ENCODE results near the gene WDR1.

The WDR1 gene

DNA sequence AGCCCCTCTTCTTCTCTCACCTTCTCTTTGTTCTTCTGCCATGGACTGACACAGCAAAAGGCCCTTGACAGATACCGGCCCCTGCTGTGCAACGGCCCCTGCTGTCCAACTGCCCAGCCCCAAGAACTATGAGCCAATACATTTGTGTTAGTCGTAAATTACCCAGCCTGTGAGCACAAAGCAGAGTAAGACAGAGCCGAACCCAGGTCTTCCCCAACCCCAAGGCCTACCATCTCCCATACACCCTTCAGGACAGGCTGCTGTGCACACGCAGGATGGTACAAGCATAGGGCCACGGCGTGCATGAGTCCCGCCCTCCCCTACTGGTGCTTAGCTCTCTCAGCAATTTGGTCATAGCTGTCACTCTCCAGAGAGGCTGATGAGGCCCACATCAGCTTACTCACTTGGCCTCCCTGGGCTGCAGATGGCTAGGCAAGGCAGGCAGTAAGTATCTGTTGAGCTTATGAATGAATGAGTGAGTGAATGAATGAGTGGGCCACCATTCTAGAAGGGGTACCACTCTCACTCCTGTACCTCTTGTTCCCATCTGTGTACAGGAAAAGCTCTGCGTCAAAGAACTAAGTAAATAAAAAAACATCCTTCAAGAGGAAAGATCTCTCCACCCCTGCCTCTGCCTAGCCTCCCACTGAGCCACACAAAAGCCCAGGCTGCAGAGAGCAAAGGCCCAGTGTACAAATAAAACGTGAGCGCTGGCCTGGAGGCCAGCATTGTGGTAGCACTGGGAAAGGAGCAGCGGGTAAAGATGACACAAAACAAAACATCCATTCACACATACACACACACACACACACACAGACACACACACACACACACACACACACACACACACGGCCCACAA is 13.9 kb downstream of the WDR1 start:
- Histone ChIP-seq H3K4me3 (ENCODE audit: low read depth in 1 of 2, low read length in 2 of 2) (no peak overlapping the region), H3K36me3 (ENCODE audit: insufficient read depth, low read length) (peaks cover 43% of the 10 kb centered on the region), H3K4me1 (ENCODE audit: insufficient read depth, low read length) (peaks cover 97% of the 10 kb centered on the region), H3K9ac (ENCODE audit: low read length) (no peak overlapping the region), H3K27me3 (ENCODE audit: control insufficient read depth in 1 of 2, insufficient read depth in 2 of 2, low read length in 2 of 2) (no peaks in the 10 kb centered on the region), H3K27ac (ENCODE audit: low read depth, low read length) (peak overlapping the region; percentile 71), H3K9me3 (ENCODE audit: low read length) (no peaks in the 10 kb centered on the region)

DNA sequence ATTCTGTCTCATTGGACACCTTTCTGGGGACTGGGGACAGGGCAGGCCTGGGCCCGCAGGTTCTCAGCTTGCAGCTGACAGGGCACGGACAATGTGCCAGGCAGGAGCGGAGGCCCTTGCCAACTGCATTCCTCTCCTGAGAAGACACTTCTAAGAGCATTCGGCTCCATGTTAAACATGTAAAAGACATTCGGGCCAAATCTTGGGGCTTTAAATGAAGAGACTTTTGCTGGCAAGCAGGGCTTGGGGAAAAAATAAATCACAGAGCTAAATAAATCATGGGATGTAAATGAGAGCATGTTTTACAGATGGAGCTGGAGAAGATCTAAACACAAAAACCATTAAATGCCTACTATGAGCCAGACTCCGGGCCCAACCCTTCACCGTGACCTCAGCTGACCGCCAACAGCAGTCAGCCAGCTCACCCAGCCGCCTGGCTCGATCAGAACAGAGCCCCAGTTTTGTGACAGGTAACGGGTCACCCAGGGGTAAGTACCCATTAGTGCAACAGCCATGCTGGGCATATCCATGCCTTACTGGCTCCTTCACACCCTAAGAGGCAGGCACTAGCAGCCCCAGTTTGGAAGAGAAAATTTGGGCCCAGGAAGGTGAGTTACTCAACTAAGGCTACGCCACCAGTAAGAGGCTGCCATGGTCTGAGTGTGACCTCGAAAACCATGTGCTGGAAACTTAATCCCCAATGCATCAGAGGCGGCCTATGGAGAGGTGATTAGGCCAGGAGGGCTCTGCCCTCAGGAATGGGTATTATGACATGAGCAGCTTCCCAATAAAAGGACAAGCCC is 14.7 kb downstream of the WDR1 start:
- no peak overlapping the region for H3K4me3 ChIP-seq (ENCODE audit: low read depth in 1 of 2, low read length in 2 of 2)
- H3K36me3 ChIP-seq (ENCODE audit: insufficient read depth, low read length) = peaks cover 44% of the 10 kb centered on the region
- peak overlapping the region; percentile 71 for H3K27ac ChIP-seq (ENCODE audit: low read depth, low read length)
- H3K9me3 ChIP-seq (ENCODE audit: low read length) = no peaks in the 10 kb centered on the region
- H3K9ac ChIP-seq (ENCODE audit: low read length) = no peak overlapping the region
- H3K4me1 ChIP-seq (ENCODE audit: insufficient read depth, low read length) = peaks cover 97% of the 10 kb centered on the region
- no peaks in the 10 kb centered on the region for H3K27me3 ChIP-seq (ENCODE audit: control insufficient read depth in 1 of 2, insufficient read depth in 2 of 2, low read length in 2 of 2)

DNA sequence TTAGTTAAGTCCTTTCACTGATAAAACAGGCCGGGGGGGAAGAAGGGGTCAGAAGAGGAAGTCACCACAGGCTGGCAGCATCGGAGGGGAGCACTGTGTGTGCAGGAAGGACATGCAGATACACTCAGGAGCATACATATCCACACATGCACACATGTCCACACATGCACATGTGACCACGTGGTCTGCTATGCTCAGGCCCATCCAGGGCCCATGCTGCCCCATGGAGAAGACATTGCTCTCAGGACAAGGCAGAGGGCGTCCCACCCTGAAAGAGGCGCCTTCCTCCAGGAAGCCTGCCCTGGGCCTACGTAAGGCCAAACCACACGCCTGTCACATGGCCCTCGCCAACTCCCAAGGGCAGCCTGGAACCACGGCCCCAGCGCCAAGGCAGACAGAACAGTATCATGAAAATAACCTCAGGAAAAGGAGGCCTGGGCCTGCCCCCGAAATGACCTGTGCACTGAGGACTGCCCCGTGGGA is 15.8 kb downstream of the WDR1 start:
- Histone ChIP-seq H3K4me1 (ENCODE audit: insufficient read depth, low read length) (peaks cover 97% of the 10 kb centered on the region), H3K9me3 (ENCODE audit: low read length) (no peaks in the 10 kb centered on the region), H3K27ac (ENCODE audit: low read depth, low read length) (peak overlapping the region; percentile 70), H3K9ac (ENCODE audit: low read length) (no peak overlapping the region), H3K27me3 (ENCODE audit: control insufficient read depth in 1 of 2, insufficient read depth in 2 of 2, low read length in 2 of 2) (no peaks in the 10 kb centered on the region), H3K4me3 (ENCODE audit: low read depth in 1 of 2, low read length in 2 of 2) (no peak overlapping the region), H3K36me3 (ENCODE audit: insufficient read depth, low read length) (peaks cover 55% of the 10 kb centered on the region)

DNA sequence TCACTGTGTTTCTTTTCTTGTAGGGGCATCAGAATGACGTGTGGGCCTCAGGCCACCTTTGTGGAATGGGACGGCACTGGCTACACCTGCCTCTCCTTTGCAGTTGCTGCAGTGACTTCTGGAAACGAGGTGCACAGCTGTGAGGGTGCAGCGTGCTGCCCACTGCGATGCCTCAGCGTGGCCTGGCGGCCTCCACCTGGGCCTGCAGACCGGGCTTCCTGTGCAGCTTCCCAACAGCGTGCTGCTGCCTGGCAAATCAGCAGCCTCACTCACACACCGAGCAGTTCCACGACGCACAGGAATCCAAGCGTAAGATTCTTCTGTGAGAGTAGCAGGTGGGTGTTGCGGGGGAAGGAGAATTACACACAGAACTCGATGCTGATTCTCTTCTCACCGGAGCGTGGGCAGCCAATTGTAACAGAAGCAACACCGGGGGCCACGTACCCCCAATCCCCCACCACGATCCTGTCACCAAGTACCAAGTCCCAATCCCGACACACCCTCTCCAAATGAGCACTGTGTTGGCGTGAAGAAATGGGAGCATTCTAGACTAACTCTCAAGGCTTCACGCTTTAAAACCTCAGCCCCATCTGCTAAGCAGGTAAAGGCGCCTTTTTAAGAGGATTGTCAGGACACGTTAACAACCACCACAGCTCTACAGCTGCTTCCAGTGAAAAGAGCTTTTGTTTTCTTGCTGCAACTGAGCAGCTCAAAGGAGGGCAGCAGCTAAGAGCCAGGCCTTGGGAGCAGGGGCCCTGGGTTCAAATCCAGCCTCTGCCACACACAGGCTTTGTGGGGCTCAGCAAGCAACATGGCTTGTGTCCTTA is 16.9 kb downstream of the WDR1 start:
- no peak overlapping the region for H3K9ac ChIP-seq (ENCODE audit: low read length)
- no peak overlapping the region for H3K4me3 ChIP-seq (ENCODE audit: low read depth in 1 of 2, low read length in 2 of 2)
- H3K36me3 ChIP-seq (ENCODE audit: insufficient read depth, low read length) = peaks cover 62% of the 10 kb centered on the region
- H3K4me1 ChIP-seq (ENCODE audit: insufficient read depth, low read length) = peaks cover 97% of the 10 kb centered on the region
- H3K27me3 ChIP-seq (ENCODE audit: control insufficient read depth in 1 of 2, insufficient read depth in 2 of 2, low read length in 2 of 2) = no peaks in the 10 kb centered on the region
- H3K9me3 ChIP-seq (ENCODE audit: low read length) = no peaks in the 10 kb centered on the region
- H3K27ac ChIP-seq (ENCODE audit: low read depth, low read length) = no peak overlapping the region

DNA sequence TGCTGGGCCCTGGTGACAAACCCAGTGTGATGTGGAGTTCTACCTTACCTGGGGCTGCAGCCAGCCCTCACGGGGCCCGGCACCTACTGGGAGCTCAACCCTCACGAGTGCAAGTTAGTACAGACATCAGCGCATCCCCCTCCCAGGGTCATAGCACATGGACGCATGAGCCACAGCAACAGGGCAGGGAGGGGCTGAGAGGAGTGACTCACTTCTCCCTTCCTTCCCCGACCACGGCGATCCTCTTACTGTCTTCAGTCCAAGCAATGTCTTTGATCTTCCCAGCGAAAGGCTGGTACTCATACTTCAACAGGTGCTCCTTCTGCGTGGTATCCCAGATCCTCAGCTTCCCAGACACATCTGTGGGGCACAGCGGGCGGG is 17.8 kb downstream of the WDR1 start:
- Histone ChIP-seq H3K9ac (ENCODE audit: low read length) (no peak overlapping the region), H3K4me3 (ENCODE audit: low read depth in 1 of 2, low read length in 2 of 2) (no peak overlapping the region), H3K36me3 (ENCODE audit: insufficient read depth, low read length) (peaks cover 70% of the 10 kb centered on the region), H3K27ac (ENCODE audit: low read depth, low read length) (no peak overlapping the region), H3K27me3 (ENCODE audit: control insufficient read depth in 1 of 2, insufficient read depth in 2 of 2, low read length in 2 of 2) (no peaks in the 10 kb centered on the region), H3K4me1 (ENCODE audit: insufficient read depth, low read length) (peaks cover 97% of the 10 kb centered on the region), H3K9me3 (ENCODE audit: low read length) (no peaks in the 10 kb centered on the region)

DNA sequence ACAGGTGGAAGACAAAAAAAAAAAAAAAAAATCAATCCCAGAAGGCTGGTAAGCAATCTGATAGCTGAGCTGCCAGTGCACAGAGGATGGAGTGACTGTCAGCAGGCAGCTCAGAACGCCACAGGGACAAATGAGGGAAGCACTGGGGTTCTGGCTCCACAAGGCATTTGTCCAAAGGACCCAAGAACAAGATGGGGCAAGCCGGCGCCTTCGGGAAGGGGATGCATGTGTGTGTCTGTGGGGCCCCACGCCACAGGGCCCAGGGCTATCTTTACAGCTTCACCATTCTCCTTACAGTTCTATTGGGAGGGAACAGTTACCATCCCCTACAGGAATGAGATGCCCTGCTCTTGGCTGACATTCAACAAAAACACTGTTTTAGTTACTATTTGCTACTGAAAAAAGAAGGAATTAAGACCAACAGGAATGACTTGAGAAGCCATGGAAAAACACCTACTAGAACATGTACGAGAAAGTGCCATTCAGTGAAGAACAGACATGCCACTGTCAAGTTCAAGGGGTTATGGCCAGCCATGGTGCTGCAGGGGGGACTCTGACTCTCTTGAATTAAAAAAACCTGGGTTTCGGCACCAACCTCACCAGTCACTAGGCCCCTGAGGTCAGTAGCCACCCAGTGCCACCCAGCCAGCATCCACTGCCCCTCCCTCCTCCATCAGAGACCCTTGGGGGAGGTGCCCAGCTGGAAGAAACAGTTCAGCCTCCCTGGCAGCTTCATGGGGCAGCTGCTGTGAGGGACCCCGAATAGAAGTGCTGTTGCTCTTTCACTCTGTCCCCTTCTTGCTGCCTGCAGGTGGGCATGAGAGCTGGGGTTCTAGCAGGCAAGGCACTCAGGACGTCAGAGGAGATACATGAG is 18.5 kb downstream of the WDR1 start:
- H3K4me1 ChIP-seq (ENCODE audit: insufficient read depth, low read length) = peaks cover 97% of the 10 kb centered on the region
- H3K9me3 ChIP-seq (ENCODE audit: low read length) = no peaks in the 10 kb centered on the region
- H3K4me3 ChIP-seq (ENCODE audit: low read depth in 1 of 2, low read length in 2 of 2) = no peak overlapping the region
- no peak overlapping the region for H3K9ac ChIP-seq (ENCODE audit: low read length)
- peaks cover 74% of the 10 kb centered on the region for H3K36me3 ChIP-seq (ENCODE audit: insufficient read depth, low read length)
- no peak overlapping the region for H3K27ac ChIP-seq (ENCODE audit: low read depth, low read length)
- no peaks in the 10 kb centered on the region for H3K27me3 ChIP-seq (ENCODE audit: control insufficient read depth in 1 of 2, insufficient read depth in 2 of 2, low read length in 2 of 2)

DNA sequence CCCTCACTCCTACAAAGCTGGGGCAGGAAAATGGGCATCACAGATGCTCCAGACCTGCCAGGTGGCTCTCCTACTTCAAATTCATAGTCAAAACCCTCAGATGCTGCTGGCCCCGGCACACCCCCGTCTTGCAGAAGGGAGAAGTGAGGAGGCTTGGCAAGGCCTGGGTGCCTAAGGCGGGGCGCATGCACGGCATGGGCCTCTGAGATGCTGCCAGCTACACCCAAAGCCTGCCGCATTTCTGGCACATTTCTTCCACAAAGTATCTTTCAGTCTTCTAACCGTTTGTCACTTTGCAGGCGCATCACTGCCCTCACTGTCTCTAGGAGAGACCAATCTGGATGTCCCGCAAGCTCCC is 19.6 kb downstream of the WDR1 start:
- Histone ChIP-seq H3K27ac (ENCODE audit: low read depth, low read length) (no peak overlapping the region), H3K4me3 (ENCODE audit: low read depth in 1 of 2, low read length in 2 of 2) (no peak overlapping the region), H3K9ac (ENCODE audit: low read length) (no peak overlapping the region), H3K27me3 (ENCODE audit: control insufficient read depth in 1 of 2, insufficient read depth in 2 of 2, low read length in 2 of 2) (no peaks in the 10 kb centered on the region), H3K36me3 (ENCODE audit: insufficient read depth, low read length) (peaks cover 72% of the 10 kb centered on the region), H3K9me3 (ENCODE audit: low read length) (no peaks in the 10 kb centered on the region), H3K4me1 (ENCODE audit: insufficient read depth, low read length) (peaks cover 97% of the 10 kb centered on the region)

DNA sequence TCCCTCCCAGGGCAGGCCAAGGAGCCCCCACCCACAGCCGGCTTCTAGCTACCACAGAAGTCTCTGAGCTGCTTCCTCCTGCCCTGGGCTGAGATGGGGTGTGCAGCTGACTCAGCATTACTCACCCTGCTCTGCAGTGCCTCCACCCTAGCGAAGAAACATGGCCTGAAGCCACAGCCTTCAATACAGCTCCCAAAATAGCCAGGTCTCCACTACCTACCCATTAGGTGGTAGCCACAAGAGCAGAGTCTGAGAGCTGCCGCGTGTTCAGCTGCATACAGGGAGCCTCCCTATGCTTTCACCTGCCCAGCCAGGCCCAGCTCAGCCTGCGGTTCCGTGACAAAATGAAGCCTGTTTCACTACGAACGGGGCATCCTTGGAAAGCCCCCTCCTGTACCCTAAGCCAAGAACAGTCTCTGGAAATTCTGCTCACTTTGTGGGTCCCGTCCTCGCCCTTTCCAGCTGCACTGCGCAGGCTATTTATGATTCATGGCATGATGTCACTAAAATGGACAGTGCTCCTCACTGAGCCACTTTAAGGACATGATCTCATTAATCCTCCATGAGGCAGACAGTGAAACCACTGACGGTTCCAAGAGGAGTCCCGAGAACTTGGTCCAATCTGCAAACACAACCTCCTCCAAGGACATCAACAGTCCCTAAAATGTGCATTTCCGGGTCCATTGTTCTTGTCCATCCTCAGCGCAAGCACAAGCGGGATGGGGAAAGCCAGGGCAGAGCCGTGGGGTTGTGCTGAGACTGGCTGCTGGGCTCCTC is 20.2 kb downstream of the WDR1 start:
- no peak overlapping the region for H3K9ac ChIP-seq (ENCODE audit: low read length)
- peaks cover 78% of the 10 kb centered on the region for H3K36me3 ChIP-seq (ENCODE audit: insufficient read depth, low read length)
- H3K4me1 ChIP-seq (ENCODE audit: insufficient read depth, low read length) = peaks cover 96% of the 10 kb centered on the region

DNA sequence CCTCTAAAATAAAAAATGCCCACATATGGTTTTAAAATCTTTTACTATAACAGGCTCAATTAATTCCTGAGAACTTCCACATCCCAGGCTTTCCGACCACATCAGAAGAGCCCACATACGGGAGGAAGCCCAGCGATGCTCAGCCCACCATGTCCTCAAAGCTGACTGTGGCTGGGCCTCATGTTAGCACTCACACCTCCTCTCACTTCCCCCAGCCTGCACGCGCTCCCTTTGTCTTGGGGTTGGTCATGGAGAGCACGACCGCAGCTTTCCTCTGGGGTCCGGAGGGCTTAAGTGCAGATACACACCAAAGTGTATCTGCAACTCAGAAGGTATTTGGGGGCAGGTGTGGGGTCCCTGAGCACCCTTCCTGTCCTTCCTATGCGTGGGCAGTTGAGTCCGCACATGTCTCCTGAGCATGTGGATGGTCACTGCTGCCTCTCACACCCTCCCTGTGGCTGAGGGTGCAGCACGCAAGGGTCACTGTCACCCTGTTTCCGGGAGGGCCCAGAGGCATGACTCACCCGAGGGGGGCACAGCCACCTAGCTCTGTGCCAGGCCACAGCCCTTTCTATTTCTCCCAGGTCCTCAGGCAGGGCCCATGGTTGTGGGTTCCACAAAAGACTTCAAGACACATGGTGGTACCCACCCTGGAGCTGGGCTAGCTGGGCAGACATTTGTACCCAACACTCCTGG is 21.2 kb downstream of the WDR1 start:
- H3K9ac ChIP-seq (ENCODE audit: low read length) = no peak overlapping the region
- H3K4me1 ChIP-seq (ENCODE audit: insufficient read depth, low read length) = peaks cover 86% of the 10 kb centered on the region
- H3K4me3 ChIP-seq (ENCODE audit: low read depth in 1 of 2, low read length in 2 of 2) = no peak overlapping the region
- peaks cover 87% of the 10 kb centered on the region for H3K36me3 ChIP-seq (ENCODE audit: insufficient read depth, low read length)
- H3K27me3 ChIP-seq (ENCODE audit: control insufficient read depth in 1 of 2, insufficient read depth in 2 of 2, low read length in 2 of 2) = no peaks in the 10 kb centered on the region
- no peaks in the 10 kb centered on the region for H3K9me3 ChIP-seq (ENCODE audit: low read length)
- no peak overlapping the region for H3K27ac ChIP-seq (ENCODE audit: low read depth, low read length)

More for the DNA sequence above, 20.2 kb downstream of the WDR1 start:
- no peaks in the 10 kb centered on the region for H3K27me3 ChIP-seq (ENCODE audit: control insufficient read depth in 1 of 2, insufficient read depth in 2 of 2, low read length in 2 of 2)
- peak overlapping the region; percentile 12 for H3K27ac ChIP-seq (ENCODE audit: low read depth, low read length)
- no peak overlapping the region for H3K4me3 ChIP-seq (ENCODE audit: low read depth in 1 of 2, low read length in 2 of 2)
- no peaks in the 10 kb centered on the region for H3K9me3 ChIP-seq (ENCODE audit: low read length)

All from muscle layer of colon (tissue), 2 donors.